Raji (cell line): ENCODE data around the gene RPTN.

Experiments
- POLR2A ChIP-seq: IDR thresholded peaks from 2 replicates; pipeline ENCODE4 v1.6.1; 2011; ENCODE audit warnings: low read depth, low read length, control low read depth; ENCODE audit not compliant: insufficient read depth

Gene RPTN

DNA sequence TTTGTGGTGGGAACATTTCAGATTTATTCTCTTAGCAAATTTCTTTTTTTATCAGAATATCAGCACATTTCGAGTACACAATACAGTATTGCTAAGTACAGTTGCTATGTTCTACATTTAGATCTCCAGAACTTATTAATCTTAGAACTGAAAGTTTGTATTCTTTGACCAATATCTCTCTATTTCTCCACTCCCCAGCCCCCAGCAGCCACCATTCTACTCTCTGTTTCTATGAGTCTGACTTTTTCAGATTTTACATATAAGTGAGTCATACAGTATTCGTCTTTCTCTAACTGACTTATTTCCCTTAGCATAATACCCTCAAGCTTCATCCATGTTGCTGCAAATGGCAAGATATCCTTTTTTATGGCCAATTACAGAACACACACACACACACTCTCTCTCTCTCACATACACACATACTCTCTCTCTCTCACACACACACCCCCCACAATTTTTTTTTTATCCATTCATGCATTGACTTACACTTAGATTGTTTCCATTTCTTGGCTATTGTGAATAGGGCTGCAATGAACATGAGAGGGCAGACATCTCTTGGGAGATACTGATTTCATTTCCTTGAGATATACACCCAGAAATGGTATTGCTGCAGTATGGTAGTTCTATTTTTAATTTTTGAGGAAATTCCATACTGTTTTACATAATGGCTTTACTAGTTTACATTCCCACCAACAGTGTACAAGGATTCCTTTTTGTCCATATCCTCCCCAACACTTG, 15.7 kb downstream of the RPTN start:
- TF ChIP-seq POLR2A, result no peak

DNA sequence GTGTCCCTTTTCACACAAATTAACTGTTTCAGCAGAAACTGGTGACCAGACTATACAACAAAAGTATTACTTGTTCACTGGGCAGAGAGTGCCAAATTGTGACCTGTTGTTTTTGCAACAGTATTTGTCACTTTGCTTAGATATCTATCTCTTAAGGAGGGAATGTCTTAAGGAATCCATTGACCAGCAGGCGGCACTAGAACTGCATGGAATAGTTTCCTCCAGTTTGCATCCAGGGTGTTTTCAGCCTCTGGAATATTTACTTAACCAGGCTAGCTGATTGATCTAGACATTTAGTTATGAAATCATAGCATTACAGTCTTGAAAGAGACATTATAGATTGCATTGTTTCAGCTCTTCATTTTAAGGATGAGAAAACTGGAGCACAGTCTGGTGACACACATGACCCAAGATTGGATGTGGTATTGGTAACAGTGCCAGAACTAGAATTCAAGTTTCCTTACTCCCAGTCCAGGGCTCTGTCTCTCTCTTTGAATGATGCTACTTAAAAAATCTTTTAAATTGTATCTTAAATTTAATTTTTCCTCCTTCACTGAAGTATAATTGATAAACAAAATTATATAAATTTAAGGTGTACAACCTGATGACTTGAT, 16.9 kb downstream of the RPTN start:
- no peak for TF ChIP-seq POLR2A

GRCh38 chr1:152137215-152137614, 21.8 kb downstream of the RPTN start:
- no peak for TF ChIP-seq POLR2A

DNA sequence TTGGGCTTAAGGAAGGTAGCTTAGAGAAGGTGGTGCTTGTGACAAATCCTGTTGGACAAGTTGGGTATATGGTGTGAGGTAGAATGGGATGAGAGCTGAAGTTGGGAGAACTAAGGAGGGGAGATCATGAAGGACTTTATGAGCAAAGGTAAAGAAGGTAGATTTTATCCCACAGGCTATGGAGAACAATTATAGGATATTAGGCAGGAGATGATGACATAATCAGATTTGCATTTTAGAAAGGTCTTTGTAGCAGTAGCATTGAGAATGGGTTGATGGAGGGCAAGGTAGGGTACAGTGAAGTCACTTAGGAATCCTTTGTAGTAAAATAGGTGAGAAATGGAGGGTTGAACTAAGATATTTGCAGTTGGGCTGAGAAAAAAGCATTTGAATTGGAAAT, 28.8 kb downstream of the RPTN start:
- no peak for TF ChIP-seq POLR2A

- no peak for TF ChIP-seq POLR2A
Measured at GRCh38 chr1:152127673-152128072, 31.4 kb downstream of the RPTN start.

GRCh38 chr1:152125834-152126443, 33.1 kb downstream of the RPTN start:
- no peak for TF ChIP-seq POLR2A

DNA sequence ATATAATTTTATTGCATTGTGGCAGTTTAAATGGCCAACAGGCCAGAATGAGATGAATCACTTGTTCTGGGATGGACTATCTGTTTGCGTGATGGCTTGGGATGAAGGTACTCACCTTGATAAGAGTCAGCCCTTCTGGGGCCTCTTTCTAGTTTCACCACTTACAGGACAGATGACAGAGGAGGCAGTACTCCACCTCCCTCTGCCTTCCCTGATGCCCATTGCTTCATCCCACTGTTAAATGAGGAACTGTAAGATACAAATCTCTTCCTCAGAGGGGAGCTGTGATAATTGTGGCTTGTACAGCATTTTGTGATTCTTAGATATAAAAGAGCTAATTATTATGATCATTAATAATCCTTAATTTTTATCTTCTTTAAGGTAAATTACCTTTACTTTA, 40.1 kb downstream of the RPTN start:
- no peak for TF ChIP-seq POLR2A

DNA sequence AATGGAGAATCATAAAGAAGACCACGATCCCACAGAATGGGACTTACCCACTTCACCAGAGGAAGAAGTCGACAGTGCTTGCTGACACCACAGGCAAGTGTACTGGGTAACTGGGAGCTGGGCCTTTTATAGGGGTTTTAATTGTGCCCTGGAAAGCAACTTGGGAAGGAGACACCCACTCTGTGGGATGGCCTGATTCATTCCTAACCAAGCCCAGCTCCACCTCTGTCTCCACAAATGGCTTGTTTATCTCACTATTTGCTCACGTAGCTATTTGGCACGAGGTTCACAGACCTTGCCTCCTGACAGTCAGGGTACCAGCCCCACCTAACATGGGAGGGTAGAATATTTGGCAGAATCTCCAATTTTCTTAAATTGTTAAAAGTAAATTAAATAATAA, 43.7 kb downstream of the RPTN start, which contains the start of gene TCHH:
TCHH (minus strand) TSS at position 101 of the 400 bp plus-strand sequence. CDS start 1,364 bp downstream, outside the sequence.
- TF ChIP-seq POLR2A, result no peak

- no peak for TF ChIP-seq POLR2A
Measured at GRCh38 chr1:152112885-152113432, 46.1 kb downstream of the RPTN start.

DNA sequence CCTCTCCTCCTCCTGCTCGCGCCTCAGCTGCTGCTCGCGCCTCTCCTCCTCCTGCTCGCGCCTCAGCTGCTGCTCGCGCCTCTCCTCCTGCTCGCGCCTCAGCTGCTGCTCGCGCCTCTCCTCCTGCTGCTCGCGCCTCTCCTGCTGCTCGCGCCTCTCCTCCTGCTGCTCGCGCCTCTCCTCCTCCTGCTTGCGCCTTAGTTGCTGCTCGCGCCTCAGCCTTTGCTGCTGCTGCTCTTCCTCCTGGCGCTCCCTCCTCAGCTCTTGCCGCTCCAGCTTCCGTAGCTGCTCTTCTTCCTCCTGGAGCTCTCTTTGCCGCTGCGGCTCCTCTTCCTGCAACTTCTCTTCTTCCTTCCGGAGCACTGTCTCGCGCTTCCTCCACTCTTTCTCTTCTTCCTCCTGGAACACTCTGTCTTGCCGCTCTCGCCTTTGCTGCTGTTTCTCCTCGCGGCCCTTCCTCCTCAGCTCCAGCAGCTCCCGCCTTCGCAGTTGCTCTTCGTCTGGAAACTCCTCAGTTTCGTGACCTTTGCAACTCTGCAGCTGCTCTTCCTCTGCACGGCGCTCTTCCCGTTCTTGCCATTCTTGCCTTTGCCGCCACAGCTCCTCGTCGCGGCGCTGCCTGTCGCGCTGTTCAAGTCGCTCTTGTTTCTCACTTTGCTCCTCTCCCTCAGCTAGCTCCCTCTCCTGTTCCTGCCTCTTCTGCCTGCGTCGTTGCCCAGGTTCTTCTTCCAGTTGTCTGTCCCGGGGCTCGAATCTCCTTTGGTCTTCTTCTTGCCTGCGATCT, 46.7 kb downstream of the RPTN start:
- TF ChIP-seq POLR2A, result no peak

DNA sequence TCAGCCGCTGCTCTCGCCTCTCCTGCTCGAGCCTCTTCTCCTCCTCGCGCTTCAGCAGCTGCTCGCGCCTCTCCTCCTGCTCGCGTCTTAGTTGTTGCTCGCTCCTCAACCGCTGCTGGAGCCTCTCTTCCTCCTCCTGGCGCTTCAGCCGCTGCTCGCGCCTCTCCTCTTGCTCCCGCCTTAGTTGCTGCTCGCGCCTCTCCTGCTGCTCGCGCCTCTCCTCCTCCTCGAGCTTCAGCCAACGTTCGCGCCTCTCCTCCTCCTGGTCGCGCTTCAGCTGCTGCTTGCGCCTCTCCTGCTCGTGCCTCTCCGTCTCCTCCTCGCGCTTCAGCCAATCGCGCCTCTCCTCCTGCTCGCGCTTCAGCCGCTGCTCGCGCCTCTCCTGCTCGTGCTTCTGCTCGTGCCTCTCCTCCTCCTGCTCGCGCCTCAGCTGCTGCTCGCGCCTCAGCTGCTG, 47.5 kb downstream of the RPTN start:
- no peak for TF ChIP-seq POLR2A

DNA sequence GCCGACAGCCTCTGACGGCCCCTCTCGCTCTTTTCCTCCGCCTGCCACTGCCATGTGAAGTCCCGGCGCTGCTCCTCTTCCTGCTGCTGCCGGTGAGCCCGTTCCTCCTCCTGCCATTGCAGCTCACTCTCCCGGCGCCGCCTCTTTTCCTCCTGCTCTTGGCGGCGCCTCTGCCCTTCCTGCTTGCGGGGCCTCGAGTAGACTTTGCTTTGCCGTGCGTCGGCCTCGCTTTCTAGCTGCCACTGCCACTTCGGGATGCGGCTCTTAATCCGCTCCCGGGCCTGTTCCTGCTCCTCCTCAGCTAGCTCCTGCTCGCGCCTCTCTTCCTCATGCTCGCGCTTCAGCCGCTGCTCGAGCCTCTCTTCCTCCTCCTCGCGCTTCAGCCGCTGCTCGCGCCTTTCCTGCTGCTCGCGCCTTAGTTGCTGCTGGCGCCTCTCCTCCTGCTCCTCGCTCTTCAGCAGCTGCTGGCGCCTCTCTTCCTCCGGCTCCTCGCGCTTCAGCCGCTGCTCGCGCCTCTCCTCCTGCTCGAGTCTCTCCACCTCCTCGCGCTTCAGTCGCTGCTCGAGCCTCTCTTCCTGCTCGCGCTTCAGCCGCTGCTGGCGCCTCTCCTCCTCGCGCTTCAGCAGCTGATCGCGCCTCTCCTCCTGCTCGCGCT, 48.0 kb downstream of the RPTN start:
- no peak for TF ChIP-seq POLR2A

DNA sequence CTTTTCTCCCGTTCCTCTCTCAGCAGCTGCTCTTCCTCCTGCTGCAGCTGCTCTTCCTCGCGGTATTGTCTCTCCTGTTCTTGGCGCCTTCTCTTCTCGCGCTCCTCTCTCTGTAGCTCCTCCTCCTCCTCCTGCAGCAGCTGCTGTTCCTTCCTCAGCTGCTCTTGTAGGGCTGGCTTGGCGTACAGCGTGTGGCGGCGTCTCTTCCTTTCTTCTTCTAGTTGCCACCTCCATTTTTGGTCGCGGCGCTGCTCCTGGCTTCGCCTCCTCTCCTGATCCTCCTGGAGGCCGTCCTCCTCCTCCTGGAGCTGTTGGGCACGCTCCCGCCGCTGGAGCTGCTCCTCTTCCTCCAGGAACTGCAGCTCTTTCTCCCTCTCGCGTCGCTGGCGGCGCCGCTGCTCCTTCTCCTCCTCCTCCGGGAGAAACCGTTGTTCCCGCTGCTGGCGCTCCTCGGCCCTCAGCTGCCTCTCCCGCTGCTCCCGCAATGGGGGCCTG, 48.6 kb downstream of the RPTN start:
- TF ChIP-seq POLR2A, result no peak

GRCh38 chr1:152109998-152110294, 49.1 kb downstream of the RPTN start:
- TF ChIP-seq POLR2A, result no peak

- no peak for TF ChIP-seq POLR2A
Measured at GRCh38 chr1:152109231-152109997, 49.6 kb downstream of the RPTN start.

- no peak for TF ChIP-seq POLR2A
Measured at GRCh38 chr1:152108882-152109222, 50.2 kb downstream of the RPTN start.
